CD4-positive, alpha-beta T cell treated with Interleukin-4 for 1 hour (primary cell): Measurements from ENCODE around the gene PSMB1.
A peak's percentile ranks its signal among the peaks of the same experiment; 100 is the strongest.

Experiments used
- DNase-seq, 2 donors: peaks; one replicate each; pipeline ENCODE4 v3.0.0-alpha.2; 2020 to 2022

PSMB1 gene

GRCh38 chr6:170552765-170553533, at the start of gene PSMB1:
TSS of gene PSMB1 (minus strand) at chr6:170553307. CDS start at chr6:170553242, 65 bp downstream.
- peak; percentile 87 to 89 for DNase-seq

GRCh38 chr6:170597278-170597677, 44.2 kb upstream of the PSMB1 start:
- DNase-seq = no peak

GRCh38 chr6:170596426-170596825, 43.3 kb upstream of the PSMB1 start:
- no peak for DNase-seq

- DNase-seq = no peak
Measured at GRCh38 chr6:170590725-170591124, 37.6 kb upstream of the PSMB1 start.

- DNase-seq = peak in 1 of 2 donors; percentile 1
Measured at GRCh38 chr6:170584954-170585498, 31.9 kb upstream of the PSMB1 start.

- DNase-seq = peak; percentile 90
Measured at GRCh38 chr6:170584181-170584953, 31.3 kb upstream of the PSMB1 start, which contains the start of gene PDCD2. TSS of gene PDCD2 (minus strand) at chr6:170584637. CDS start at chr6:170584581, 56 bp downstream.

- no peak for DNase-seq
Measured at GRCh38 chr6:170583756-170584180, 30.7 kb upstream of the PSMB1 start.

- DNase-seq = no peak
Measured at GRCh38 chr6:170578909-170579308, 25.8 kb upstream of the PSMB1 start.

- DNase-seq = no peak
Measured at GRCh38 chr6:170575250-170575649, 22.1 kb upstream of the PSMB1 start.

GRCh38 chr6:170572704-170573466, 19.8 kb upstream of the PSMB1 start:
- no peak for DNase-seq

- DNase-seq = no peak
Measured at GRCh38 chr6:170564936-170565530, 11.9 kb upstream of the PSMB1 start.

- DNase-seq = no peak
Measured at GRCh38 chr6:170561555-170561954, 8.4 kb upstream of the PSMB1 start.

- no peak for DNase-seq
Measured at GRCh38 chr6:170555305-170555704, 2.2 kb upstream of the PSMB1 start.

- no peak for DNase-seq
Measured at GRCh38 chr6:170554796-170555137, 1.7 kb upstream of the PSMB1 start.

GRCh38 chr6:170554013-170554795, 1.1 kb upstream of the PSMB1 start, which contains the start of gene TBP:
TSS of gene TBP (plus strand) at chr6:170554369. CDS start at chr6:170557030, 2,661 bp downstream.
- peak; percentile 98 to 99 for DNase-seq

GRCh38 chr6:170553534-170554012, 466 bp upstream of the PSMB1 start:
- DNase-seq = no peak

GRCh38 chr6:170545405-170545804, 7.7 kb downstream of the PSMB1 start:
- no peak for DNase-seq

- no peak for DNase-seq
Measured at GRCh38 chr6:170542031-170542719, 10.9 kb downstream of the PSMB1 start.

GRCh38 chr6:170537329-170537728, 15.8 kb downstream of the PSMB1 start:
- DNase-seq = no peak

- no peak for DNase-seq
Measured at GRCh38 chr6:170536671-170537070, 16.4 kb downstream of the PSMB1 start.

GRCh38 chr6:170535004-170535403, 18.1 kb downstream of the PSMB1 start:
- DNase-seq = no peak
